Measurements from ENCODE around the gene GAP43.
"Not testable (repeated sequence)": the region's sequence is repeated elsewhere in the genome, so short reads cannot be mapped to it uniquely, and the experiment has no call there.

The GAP43 gene

GRCh38 chr3:115695090-115695489 lies 71.8 kb downstream of the GAP43 start:
- no peak for DNase-seq (ENCODE audit: low read depth in 3 of 3, low spot score in 1 of 3)

GRCh38 chr3:115697263-115698053 lies 74.1 kb downstream of the GAP43 start:
- no peak for DNase-seq (ENCODE audit: low read depth in 3 of 3, low spot score in 1 of 3)

- no peak for DNase-seq (ENCODE audit: low read depth in 3 of 3, low spot score in 1 of 3)
These were observed 75.7 kb downstream of the GAP43 start for GRCh38 chr3:115698851-115699591.

GRCh38 chr3:115699706-115700105 lies 76.4 kb downstream of the GAP43 start:
- no peak for DNase-seq (ENCODE audit: low read depth in 3 of 3, low spot score in 1 of 3)

GRCh38 chr3:115702598-115702997 lies 79.3 kb downstream of the GAP43 start:
- DNase-seq (ENCODE audit: low read depth in 3 of 3, low spot score in 1 of 3) = no peak

GRCh38 chr3:115704661-115705338 lies 81.5 kb downstream of the GAP43 start:
- no peak for DNase-seq (ENCODE audit: low read depth in 3 of 3, low spot score in 1 of 3)

- DNase-seq (ENCODE audit: low read depth in 3 of 3, low spot score in 1 of 3) = no peak
These were observed 83.1 kb downstream of the GAP43 start for GRCh38 chr3:115706311-115706829.

GRCh38 chr3:115708540-115708939 lies 85.2 kb downstream of the GAP43 start:
- DNase-seq (ENCODE audit: low read depth in 3 of 3, low spot score in 1 of 3) = no peak

GRCh38 chr3:115709093-115709492 lies 85.8 kb downstream of the GAP43 start:
- DNase-seq (ENCODE audit: low read depth in 3 of 3, low spot score in 1 of 3) = no peak

GRCh38 chr3:115709931-115710330 lies 86.6 kb downstream of the GAP43 start:
- no peak for DNase-seq (ENCODE audit: low read depth in 3 of 3, low spot score in 1 of 3)

- DNase-seq (ENCODE audit: low read depth in 3 of 3, low spot score in 1 of 3) = no peak
These were observed 87.5 kb downstream of the GAP43 start for GRCh38 chr3:115710799-115711198.

- no peak for DNase-seq (ENCODE audit: low read depth in 3 of 3, low spot score in 1 of 3)
These were observed 89.6 kb downstream of the GAP43 start for GRCh38 chr3:115712871-115713270.

- DNase-seq (ENCODE audit: low read depth in 3 of 3, low spot score in 1 of 3) = no peak
These were observed 90.0 kb downstream of the GAP43 start for GRCh38 chr3:115713284-115713683.

- no peak for DNase-seq (ENCODE audit: low read depth in 3 of 3, low spot score in 1 of 3)
These were observed 92.0 kb downstream of the GAP43 start for GRCh38 chr3:115715241-115715745.

- DNase-seq (ENCODE audit: low read depth in 3 of 3, low spot score in 1 of 3) = no peak
These were observed 97.7 kb downstream of the GAP43 start for GRCh38 chr3:115720983-115721382.

- DNase-seq (ENCODE audit: low read depth in 3 of 3, low spot score in 1 of 3) = no peak
These were observed 102.5 kb downstream of the GAP43 start for GRCh38 chr3:115725800-115726199.

GRCh38 chr3:115727135-115727534 lies 103.8 kb downstream of the GAP43 start:
- no peak for DNase-seq (ENCODE audit: low read depth in 3 of 3, low spot score in 1 of 3)

- DNase-seq (ENCODE audit: low read depth in 3 of 3, low spot score in 1 of 3) = no peak
These were observed 104.7 kb downstream of the GAP43 start for GRCh38 chr3:115728013-115728412.

- DNase-seq (ENCODE audit: low read depth in 3 of 3, low spot score in 1 of 3) = not testable (repeated sequence)
These were observed 113.0 kb downstream of the GAP43 start for GRCh38 chr3:115736341-115736740.

GRCh38 chr3:115741650-115742049 lies 118.3 kb downstream of the GAP43 start:
- no peak for DNase-seq (ENCODE audit: low read depth in 3 of 3, low spot score in 1 of 3)

- DNase-seq (ENCODE audit: low read depth in 3 of 3, low spot score in 1 of 3) = not testable (repeated sequence)
These were observed 121.2 kb downstream of the GAP43 start for GRCh38 chr3:115744516-115744915.
